HepG2 (cell line): Measurements from ENCODE around the gene LECT2. TPM values are rescaled to one million over a fixed set of nuclear protein-coding genes. Genes with fewer than 3 reads are reported as not detected.

Experiments used
- CENPT ChIP-seq: sonication (generic); formaldehyde crosslinking; IDR thresholded peaks from 2 replicates; pipeline ENCODE4 v1.8.0; 2022; ENCODE audit warnings: low read depth, mild to moderate bottlenecking, moderate library complexity, missing genetic modification reagents
- KLF15 ChIP-seq: sonication (generic); formaldehyde crosslinking; IDR thresholded peaks from 2 replicates; pipeline ENCODE4 v1.8.1; 2023; ENCODE audit warnings: borderline replicate concordance, mild to moderate bottlenecking, inconsistent platforms, missing genetic modification reagents, mixed read lengths
- NFE2 ChIP-seq: sonication (generic); formaldehyde crosslinking; IDR thresholded peaks from 2 replicates; pipeline ENCODE4 v1.4.0; 2020; ENCODE audit warnings: missing genetic modification reagents
- POLR2A ChIP-seq, 2 experiments: IDR thresholded peaks; 2 replicates each; pipeline ENCODE4 v1.6.1; 2011; ENCODE audit warnings: low read depth in 2 of 2, low read length in 2 of 2, mild to moderate bottlenecking in 1 of 2, moderate library complexity in 1 of 2; ENCODE audit not compliant: insufficient read depth in 1 of 2
- SIX4 ChIP-seq: sonication (generic); formaldehyde crosslinking; IDR thresholded peaks from 2 replicates; pipeline ENCODE4 v1.4.0; 2020; ENCODE audit warnings: missing genetic modification reagents
- SP1 ChIP-seq, 2 experiments: fragments of 450-650 bp in 1 of 2; sonication (generic) in 1 of 2; formaldehyde crosslinking in 1 of 2; IDR thresholded peaks; 2 replicates each; pipeline versions ENCODE4 v1.4.0 to v1.6.1; 2016 to 2020; ENCODE audit warnings: missing genetic modification reagents in 1 of 2
- SRY ChIP-seq: sonication (generic); formaldehyde crosslinking; IDR thresholded peaks from 2 replicates; pipeline ENCODE4 v1.8.0; 2022; ENCODE audit warnings: mild to moderate bottlenecking, missing genetic modification reagents
- TBX2 ChIP-seq: sonication (generic); formaldehyde crosslinking; IDR thresholded peaks from 2 replicates; pipeline ENCODE4 v1.5.0; 2020; ENCODE audit warnings: missing genetic modification reagents, mild to moderate bottlenecking, borderline replicate concordance
- ZBTB7B ChIP-seq: sonication (generic); formaldehyde crosslinking; IDR thresholded peaks from 2 replicates; pipeline ENCODE4 v1.4.0; 2020; ENCODE audit warnings: missing genetic modification reagents
- ZFX ChIP-seq: sonication (generic); formaldehyde crosslinking; IDR thresholded peaks from 2 replicates; pipeline ENCODE4 v1.4.0; 2020; ENCODE audit warnings: mild to moderate bottlenecking, low read depth, missing genetic modification reagents, moderate library complexity
- ZFY ChIP-seq: sonication (generic); formaldehyde crosslinking; IDR thresholded peaks from 2 replicates; pipeline ENCODE4 v1.4.0; 2020; ENCODE audit warnings: missing genetic modification reagents
- ZNF274 ChIP-seq: sonication (generic); formaldehyde crosslinking; IDR thresholded peaks from 2 replicates; pipeline ENCODE4 v1.5.1; 2020; ENCODE audit warnings: mild to moderate bottlenecking, missing genetic modification reagents
- ZNF768 ChIP-seq: sonication (generic); formaldehyde crosslinking; IDR thresholded peaks from 2 replicates; pipeline ENCODE4 v1.4.0; 2020; ENCODE audit warnings: missing genetic modification reagents
- ZSCAN21 ChIP-seq: sonication (generic); formaldehyde crosslinking; IDR thresholded peaks from 2 replicates; pipeline ENCODE4 v1.8.0; 2022; ENCODE audit warnings: mild to moderate bottlenecking, missing genetic modification reagents, moderate library complexity, borderline replicate concordance
- ZSCAN31 ChIP-seq: sonication (generic); formaldehyde crosslinking; IDR thresholded peaks from 2 replicates; pipeline ENCODE4 v1.5.0; 2020; ENCODE audit warnings: low read depth, mild to moderate bottlenecking, missing genetic modification reagents
- polyA plus RNA-seq, 8 experiments: library from polyadenylated mRNA; depleted of rRNA in 3 of 8; stranded (reverse) in 7 of 8; unstranded in 1 of 8; fragments of >200 nt; fragmentation: Illumina TruSeq in 4 of 8; extraction: Trizol in 4 of 8; gene quantifications; 2 replicates each; pipeline versions ENCODE4 v1.2.1 to v1.2.3, GENCODE V29; 2011 to 2016; ENCODE audit warnings: low read depth in 4 of 8, missing spikeins in 1 of 8, mixed read lengths in 1 of 8; ENCODE audit not compliant: insufficient read depth in 1 of 8
- total RNA-seq, 5 experiments: library from RNA; depleted of rRNA; stranded (reverse); fragments of >200 nt; fragmentation: Illumina TruSeq; extraction: Trizol; gene quantifications; 2 replicates each; pipeline ENCODE4 v1.2.3, GENCODE V29; 2016; ENCODE audit warnings: low read depth in 1 of 5
- TF ChIP-seq, protein P1 (sequence below): sonication (generic); formaldehyde crosslinking; IDR thresholded peaks from 2 replicates; pipeline ENCODE4 v1.8.0; 2022; ENCODE audit warnings: mild to moderate bottlenecking, missing genetic modification reagents, borderline replicate concordance
- TF ChIP-seq, protein P2 (sequence below): sonication (generic); formaldehyde crosslinking; IDR thresholded peaks from 2 replicates; pipeline ENCODE4 v1.4.0; 2020; ENCODE audit warnings: missing genetic modification reagents
- TF ChIP-seq, protein P3 (sequence below): sonication (generic); formaldehyde crosslinking; IDR thresholded peaks from 2 replicates; pipeline ENCODE4 v1.8.1; 2023; ENCODE audit warnings: mild to moderate bottlenecking, missing genetic modification reagents
- TF ChIP-seq, protein P4 (sequence below): IDR thresholded peaks from 2 replicates; pipeline ENCODE4 v1.6.1; 2016; ENCODE audit warnings: missing genetic modification reagents, missing compliant biosample characterization
- TF ChIP-seq, protein P5 (sequence below): IDR thresholded peaks from 2 replicates; pipeline ENCODE4 v1.4.0; 2020; ENCODE audit warnings: mild to moderate bottlenecking, missing genetic modification reagents

Gene LECT2
- total and polyA plus RNA-seq, 2 of the 13 experiments (the other 11 are each of a cell fraction or from before 2014, with no cell fraction given), result not detected

DNA sequence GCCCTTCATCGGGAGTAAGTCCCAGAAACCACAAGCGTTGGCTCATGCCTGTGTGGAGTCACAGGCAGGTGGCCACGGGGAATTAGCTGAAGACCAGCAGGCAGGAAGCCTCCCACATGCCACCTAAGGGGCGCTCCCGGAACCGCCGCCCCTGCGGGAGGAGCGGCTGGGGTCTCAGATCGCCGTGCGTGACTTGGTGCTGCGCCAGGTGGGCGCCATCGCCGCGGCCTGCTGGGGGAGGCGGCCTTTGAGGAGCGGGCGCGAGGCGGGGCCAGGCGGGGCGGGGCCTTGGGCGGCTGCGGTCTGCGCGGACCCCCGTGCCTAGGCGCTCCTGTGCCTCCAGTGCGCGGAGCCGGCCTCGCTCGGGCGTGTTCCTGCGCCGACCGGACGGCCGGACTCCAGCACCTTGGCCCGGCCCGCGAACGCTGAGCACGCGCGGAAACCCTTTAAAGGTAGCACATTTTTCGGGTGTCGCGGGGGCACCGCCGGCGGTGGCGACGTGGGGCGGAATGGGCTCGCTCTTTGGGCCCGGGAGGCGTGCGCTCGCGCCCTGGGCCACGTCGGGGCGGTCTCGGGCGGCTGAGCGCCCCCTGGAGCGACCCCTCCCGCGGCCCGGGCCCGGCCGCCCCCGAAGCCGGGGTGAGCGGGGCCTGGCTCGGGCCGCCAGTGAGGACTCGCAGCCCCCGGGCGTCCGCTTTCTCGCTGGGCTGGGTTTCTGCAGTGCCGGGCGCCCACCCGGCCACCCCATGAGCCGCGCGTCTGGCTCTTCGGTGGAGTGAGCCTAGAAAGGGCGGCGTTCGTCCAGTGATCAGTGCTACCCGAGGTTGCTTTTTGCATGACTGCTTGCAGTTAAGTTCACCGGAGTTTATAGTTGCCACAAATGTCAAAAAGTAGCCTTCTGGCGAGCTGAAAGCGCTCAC lies 24.5 kb downstream of the LECT2 start (continued):
- TF ChIP-seq, protein P1, sequence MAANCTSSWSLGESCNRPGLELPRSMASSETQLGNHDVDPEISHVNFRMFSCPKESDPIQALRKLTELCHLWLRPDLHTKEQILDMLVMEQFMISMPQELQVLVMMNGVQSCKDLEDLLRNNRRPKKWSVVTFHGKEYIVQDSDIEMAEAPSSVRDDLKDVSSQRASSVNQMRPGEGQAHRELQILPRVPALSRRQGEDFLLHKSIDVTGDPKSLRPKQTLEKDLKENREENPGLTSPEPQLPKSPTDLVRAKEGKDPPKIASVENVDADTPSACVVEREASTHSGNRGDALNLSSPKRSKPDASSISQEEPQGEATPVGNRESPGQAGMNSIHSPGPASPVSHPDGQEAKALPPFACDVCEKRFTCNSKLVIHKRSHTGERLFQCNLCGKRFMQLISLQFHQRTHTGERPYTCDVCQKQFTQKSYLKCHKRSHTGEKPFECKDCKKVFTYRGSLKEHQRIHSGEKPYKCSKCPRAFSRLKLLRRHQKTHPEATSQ (CRISPR knock-in tag), result 0 out of 2 replicates have a peak, but pooled peaks have one; percentile 38
- TF ChIP-seq ZFY (CRISPR knock-in tag), result peak; percentile 87
- peak; percentile 89; the same call in 1 of the 2 replicates for TF ChIP-seq ZBTB7B (CRISPR knock-in tag)
- TF ChIP-seq ZSCAN31, result 0 out of 2 replicates have a peak, but pooled peaks have one; percentile 44
- TF ChIP-seq ZFX (CRISPR knock-in tag), result peak; percentile 77
- TF ChIP-seq ZNF768 (CRISPR knock-in tag), result no peak
- TF ChIP-seq, protein P2, sequence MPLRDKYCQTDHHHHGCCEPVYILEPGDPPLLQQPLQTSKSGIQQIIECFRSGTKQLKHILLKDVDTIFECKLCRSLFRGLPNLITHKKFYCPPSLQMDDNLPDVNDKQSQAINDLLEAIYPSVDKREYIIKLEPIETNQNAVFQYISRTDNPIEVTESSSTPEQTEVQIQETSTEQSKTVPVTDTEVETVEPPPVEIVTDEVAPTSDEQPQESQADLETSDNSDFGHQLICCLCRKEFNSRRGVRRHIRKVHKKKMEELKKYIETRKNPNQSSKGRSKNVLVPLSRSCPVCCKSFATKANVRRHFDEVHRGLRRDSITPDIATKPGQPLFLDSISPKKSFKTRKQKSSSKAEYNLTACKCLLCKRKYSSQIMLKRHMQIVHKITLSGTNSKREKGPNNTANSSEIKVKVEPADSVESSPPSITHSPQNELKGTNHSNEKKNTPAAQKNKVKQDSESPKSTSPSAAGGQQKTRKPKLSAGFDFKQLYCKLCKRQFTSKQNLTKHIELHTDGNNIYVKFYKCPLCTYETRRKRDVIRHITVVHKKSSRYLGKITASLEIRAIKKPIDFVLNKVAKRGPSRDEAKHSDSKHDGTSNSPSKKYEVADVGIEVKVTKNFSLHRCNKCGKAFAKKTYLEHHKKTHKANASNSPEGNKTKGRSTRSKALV (CRISPR knock-in tag), result peak; percentile 79
- TF ChIP-seq CENPT (CRISPR knock-in tag), result no peak
- 0 out of 2 replicates have a peak, but pooled peaks have one; percentile 36 for TF ChIP-seq KLF15
- TF ChIP-seq SIX4 (CRISPR knock-in tag), result no peak
- peak; percentile 64; the same call in 1 of the 2 replicates for TF ChIP-seq ZSCAN21
- TF ChIP-seq, protein P3, sequence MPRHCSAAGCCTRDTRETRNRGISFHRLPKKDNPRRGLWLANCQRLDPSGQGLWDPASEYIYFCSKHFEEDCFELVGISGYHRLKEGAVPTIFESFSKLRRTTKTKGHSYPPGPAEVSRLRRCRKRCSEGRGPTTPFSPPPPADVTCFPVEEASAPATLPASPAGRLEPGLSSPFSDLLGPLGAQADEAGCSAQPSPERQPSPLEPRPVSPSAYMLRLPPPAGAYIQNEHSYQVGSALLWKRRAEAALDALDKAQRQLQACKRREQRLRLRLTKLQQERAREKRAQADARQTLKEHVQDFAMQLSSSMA, result 0 out of 2 replicates have a peak, but pooled peaks have one; percentile 15
- peak; percentile 53 to 77 for TF ChIP-seq POLR2A (IDR thresholded peaks at IDR 0.05; ENCODE audit: insufficient read depth in 1 of 2, low read depth in 2 of 2, low read length in 2 of 2)
- TF ChIP-seq TBX2 (CRISPR knock-in tag), result peak; percentile 41; the same call in 1 of the 2 replicates
- TF ChIP-seq, protein P4, sequence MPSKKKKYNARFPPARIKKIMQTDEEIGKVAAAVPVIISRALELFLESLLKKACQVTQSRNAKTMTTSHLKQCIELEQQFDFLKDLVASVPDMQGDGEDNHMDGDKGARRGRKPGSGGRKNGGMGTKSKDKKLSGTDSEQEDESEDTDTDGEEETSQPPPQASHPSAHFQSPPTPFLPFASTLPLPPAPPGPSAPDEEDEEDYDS (CRISPR knock-in tag), result peak; percentile 39; the same call in 1 of the 2 replicates
- no peak for TF ChIP-seq SP1 (IDR thresholded peaks at IDR 0.05)
- 0 out of 2 replicates have a peak, but pooled peaks have one; percentile 21 for TF ChIP-seq SP1 (CRISPR knock-in tag; IDR thresholded peaks at IDR 0.05)
- TF ChIP-seq, protein P5, sequence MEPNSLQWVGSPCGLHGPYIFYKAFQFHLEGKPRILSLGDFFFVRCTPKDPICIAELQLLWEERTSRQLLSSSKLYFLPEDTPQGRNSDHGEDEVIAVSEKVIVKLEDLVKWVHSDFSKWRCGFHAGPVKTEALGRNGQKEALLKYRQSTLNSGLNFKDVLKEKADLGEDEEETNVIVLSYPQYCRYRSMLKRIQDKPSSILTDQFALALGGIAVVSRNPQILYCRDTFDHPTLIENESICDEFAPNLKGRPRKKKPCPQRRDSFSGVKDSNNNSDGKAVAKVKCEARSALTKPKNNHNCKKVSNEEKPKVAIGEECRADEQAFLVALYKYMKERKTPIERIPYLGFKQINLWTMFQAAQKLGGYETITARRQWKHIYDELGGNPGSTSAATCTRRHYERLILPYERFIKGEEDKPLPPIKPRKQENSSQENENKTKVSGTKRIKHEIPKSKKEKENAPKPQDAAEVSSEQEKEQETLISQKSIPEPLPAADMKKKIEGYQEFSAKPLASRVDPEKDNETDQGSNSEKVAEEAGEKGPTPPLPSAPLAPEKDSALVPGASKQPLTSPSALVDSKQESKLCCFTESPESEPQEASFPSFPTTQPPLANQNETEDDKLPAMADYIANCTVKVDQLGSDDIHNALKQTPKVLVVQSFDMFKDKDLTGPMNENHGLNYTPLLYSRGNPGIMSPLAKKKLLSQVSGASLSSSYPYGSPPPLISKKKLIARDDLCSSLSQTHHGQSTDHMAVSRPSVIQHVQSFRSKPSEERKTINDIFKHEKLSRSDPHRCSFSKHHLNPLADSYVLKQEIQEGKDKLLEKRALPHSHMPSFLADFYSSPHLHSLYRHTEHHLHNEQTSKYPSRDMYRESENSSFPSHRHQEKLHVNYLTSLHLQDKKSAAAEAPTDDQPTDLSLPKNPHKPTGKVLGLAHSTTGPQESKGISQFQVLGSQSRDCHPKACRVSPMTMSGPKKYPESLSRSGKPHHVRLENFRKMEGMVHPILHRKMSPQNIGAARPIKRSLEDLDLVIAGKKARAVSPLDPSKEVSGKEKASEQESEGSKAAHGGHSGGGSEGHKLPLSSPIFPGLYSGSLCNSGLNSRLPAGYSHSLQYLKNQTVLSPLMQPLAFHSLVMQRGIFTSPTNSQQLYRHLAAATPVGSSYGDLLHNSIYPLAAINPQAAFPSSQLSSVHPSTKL, result peak; percentile 24; the same call in 1 of the 2 replicates
- peak; percentile 69; the same call in 1 of the 2 replicates for TF ChIP-seq ZNF274 (CRISPR knock-in tag)
- TF ChIP-seq NFE2 (CRISPR knock-in tag), result no peak
- TF ChIP-seq SRY, result no peak
